Measurements from ENCODE around the gene SMIM13. TPM values are rescaled to one million over a fixed set of nuclear protein-coding genes. Genes with fewer than 3 reads are reported as not detected.

Gene SMIM13
- polyA plus RNA-seq, 3 donors = 15.6 to 19.9 (median 17.2) TPM

DNA sequence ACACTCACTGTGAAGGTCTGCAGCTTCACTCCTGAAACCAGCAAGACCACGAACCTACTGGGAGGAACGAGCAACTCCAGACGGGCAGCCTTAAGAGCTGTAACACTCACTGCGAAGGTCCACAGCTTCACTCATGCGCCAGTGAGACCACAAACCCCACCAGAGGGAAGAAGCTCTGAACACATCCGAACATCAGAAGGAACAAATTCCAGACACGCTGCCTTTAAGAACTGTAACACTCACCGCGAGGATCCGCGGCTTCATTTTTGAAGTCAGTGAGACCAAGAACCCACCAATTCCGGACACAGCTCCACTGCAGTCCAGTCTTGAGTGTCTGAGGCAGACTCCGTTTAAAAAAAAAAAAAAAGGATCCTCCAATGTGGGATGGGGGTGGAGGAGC, 78.3 kb downstream of the SMIM13 start:
- DNase-seq (ENCODE audit: extremely low read depth in 1 of 11, low read depth in 9 of 11, low spot score in 4 of 11) = no peak

DNA sequence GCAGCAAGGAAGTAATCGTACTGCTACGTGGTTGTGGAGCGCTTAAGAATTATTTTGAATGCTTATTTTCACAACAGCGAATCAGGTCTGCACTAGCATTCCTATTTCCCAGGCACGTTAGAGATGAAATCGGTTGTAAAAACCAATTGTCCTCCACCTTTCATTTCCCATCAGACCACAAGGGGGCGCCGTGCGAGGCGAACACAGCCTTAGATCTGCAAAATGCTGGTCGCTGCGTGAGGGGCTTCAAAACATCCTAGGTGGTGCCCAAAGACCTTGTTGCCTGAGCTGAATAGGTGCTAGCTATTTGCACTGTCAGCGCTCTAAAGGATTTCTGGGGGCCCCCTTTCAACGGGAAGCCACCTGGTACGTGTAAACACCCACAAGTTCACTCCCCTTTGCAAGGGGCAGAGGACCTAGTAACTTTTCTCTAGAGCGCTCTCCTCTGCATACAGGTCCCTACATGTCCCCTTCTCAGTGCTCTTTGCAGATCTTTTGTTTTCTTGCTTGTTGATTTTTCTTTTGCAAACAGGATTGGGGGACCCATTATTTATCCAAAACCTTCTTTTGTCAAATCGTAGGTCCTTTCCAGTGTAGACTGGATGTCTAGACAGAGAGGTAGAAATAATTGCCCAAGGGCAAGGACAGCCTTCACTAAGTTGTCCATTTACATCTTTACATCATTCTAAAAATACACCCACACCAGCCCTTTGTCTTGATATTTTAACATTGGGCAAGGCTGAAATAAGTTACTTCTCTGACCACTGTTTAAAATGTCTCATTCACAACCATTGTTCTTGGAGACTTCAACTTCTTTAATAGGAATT, 79.1 kb downstream of the SMIM13 start:
- DNase-seq (ENCODE audit: extremely low read depth in 1 of 11, low read depth in 9 of 11, low spot score in 4 of 11) = peak in 9 of 11 donors; percentile 32 to 73 (median 59)

DNA sequence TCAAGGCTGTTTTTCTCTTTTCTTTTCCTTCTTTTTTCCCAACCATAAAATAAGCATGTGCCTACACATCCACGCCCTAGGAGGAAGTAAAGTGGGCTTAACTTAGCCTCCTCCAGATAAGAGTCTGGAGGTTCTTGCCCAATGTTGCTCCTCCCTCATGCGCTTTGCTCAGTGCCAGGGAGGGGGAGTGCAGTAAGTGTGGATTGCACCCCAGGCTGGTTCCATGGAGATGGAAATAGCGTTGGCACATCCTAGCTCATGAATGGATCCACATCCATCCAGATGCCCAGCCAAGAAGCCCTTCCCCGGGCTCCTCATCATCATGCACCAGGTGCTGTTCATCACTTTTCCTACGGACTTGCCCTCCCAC, 80.6 kb downstream of the SMIM13 start:
- no peak for DNase-seq (ENCODE audit: extremely low read depth in 1 of 11, low read depth in 9 of 11, low spot score in 4 of 11)

DNA sequence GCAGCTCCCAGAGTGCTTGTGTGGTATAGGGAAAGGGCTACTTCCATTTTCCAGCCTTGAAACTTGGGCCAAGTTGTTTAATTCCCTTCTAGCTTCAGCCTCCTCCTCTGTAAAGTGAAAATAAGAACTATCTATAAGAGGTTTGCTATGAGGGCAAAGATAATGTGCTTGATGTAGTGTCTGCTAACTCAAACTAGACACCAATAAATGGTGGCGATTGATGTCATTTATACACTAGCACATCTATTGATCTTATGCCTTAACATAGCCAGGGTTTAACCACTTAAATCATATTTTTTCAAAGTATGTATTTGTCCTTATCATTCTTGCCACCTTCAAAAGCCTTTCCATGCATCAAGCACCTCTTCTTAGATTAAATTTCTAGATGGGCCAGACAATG, 83.6 kb downstream of the SMIM13 start:
- no peak for DNase-seq (ENCODE audit: extremely low read depth in 1 of 11, low read depth in 9 of 11, low spot score in 4 of 11)

DNA sequence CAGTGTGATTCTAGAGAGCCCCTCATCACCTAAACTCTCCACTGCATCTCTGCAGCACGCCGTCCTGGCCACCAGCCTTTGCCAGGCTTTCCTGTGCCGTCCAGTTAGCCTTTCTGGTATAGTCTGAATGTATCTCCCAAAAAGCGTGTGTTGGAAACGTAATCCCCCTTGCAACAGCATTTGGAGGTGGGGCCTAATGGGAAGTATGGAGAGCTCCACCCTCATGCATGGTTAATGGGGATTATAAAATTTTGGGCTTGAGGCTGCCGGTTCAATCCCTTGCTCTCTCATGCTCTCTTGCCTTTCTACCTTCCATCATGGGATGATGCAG, 85.4 kb downstream of the SMIM13 start:
- DNase-seq (ENCODE audit: extremely low read depth in 1 of 11, low read depth in 9 of 11, low spot score in 4 of 11) = no peak

DNA sequence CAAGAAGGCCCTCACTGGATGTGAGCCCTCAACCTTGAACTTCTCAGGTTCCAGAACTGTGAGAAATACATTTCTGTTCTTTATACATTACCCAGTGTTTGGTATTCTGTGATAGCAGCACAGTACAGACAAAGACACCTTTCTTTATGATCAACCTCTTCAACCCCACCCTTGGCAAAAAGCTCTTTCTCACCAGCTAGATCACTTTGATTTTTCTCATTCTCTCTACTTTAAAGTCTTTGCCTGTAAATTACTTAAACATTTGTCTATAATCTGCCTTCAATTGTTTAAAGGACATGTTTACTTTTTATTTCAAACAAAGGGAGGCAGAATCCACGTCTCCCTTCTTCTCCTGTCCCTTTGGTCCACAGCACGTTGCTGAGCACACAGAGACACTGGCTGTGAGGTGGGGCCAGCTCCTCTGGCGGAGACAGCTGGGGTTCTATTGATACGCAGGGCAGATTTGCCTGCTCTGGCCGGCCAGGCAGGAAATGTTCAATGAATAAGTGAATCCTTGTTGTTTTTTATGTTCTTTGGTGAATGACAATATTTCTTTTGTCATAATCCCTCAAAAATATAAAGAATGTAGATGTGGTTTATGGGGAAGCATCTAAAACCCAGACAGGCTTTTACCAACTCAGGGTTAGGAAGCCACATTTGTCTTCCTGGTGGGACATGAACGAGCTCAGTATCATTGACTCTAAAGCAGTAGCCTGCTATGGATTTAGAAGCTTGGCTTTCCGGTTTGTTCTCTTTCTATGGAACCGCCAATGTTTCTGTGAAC, 86.0 kb downstream of the SMIM13 start:
- DNase-seq (ENCODE audit: extremely low read depth in 1 of 11, low read depth in 9 of 11, low spot score in 4 of 11) = no peak

DNA sequence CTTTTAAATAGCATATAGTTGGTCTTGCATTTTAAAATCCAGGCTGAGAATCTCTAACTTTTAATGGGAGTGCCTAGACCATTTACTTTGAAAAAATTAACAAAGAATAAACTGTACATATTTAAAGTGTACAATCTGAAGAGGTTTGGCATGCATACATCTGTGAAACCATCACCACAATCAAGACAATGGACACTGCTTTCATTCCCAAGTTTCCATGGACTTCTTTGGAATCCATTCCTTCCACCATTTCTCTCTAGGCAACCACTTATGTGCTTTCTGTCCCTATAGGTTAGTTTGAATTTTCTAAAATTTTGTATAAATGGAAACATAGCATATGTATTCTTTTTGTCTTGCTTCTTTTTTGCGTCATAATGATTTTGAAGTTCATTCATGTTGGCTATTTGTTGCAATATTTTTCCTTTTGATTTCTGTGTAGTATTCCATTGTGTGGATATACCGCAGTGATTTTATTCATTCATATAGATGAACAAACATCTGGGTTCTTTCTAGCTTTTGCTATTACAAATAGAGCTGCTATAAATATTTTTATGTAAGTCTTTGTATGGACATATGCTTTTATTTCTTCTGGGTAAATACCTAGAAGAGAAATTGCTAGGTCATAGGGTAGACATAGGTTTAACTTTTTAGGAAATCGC, 88.0 kb downstream of the SMIM13 start:
- DNase-seq (ENCODE audit: extremely low read depth in 1 of 11, low read depth in 9 of 11, low spot score in 4 of 11) = no peak

DNA sequence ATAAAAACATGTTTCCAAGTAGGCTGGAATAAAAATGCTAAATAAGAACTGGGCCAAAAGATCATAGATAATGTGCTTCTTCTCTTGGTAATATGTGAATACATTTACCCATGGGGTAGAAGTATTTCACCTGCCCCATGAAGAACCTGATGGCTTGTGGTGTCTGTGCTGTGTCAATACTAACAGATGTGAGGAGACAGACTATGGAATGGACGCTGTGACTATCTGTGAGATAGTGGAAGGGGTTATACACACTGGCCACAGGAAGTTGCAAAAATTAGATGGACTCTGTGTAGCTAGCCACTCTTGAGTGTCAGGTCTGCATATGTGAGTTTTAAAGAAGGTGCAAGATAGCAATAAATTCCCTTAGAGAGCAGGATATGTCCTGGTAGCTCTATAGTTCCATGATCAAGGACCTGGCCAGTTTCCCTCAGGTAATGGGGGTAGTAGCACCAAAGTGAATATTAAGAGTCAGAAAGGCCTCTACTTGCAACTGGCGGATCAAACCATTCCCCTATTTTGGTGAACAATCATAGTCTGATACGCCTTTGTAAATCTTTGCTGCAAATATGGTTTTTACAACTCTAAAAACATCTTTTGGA, 90.2 kb downstream of the SMIM13 start:
- DNase-seq (ENCODE audit: extremely low read depth in 1 of 11, low read depth in 9 of 11, low spot score in 4 of 11) = no peak

DNA sequence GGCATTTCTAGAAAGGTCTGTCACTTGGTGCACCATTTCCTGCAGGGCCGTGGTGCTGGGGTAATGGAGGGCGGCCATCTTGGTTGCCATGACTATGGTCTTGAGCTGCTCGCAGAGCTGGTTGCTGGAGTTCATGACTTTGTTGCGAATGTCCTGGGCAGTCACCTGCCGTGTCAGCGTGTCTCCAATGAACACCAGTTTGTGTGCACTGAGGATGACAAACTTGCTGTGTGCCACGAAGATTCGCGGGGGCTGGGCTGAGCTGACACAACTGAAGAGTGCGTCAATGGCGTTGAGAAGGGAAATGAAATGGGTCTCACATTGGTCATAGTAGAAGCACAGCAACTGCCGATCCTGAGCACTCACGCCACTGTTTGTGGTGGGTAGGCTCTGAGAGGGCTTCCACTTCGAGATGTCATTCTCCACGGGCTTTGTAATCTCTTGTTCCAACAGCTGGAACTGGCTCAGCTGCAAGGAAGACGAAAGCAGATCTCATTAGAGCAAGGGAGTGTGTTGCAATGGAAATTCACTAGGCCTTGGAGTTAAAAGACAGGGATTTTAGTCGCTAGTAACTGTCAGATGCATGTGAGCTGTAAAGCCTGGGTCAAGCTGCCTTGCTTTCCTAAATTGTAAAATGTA, 91.7 kb downstream of the SMIM13 start:
- no peak for DNase-seq (ENCODE audit: extremely low read depth in 1 of 11, low read depth in 9 of 11, low spot score in 4 of 11)

DNA sequence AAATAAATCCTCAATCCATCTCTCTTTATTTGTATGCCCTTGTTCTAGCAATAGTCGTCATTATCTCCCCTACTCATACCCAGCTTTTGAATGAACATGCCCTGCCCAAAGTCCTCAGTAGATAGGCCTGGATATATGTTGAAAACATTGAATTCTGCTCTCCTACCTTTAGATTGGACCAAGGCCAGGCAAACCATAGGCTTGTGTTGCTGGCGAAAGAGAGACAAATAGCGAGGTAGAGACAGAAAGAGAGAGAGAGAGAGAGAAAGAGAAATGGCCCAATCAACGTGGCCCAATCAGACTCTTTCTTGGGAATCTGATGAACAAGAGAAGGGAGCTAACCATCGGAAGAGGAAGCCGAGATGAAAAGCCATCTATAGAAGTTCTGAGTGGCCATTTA, 93.7 kb downstream of the SMIM13 start:
- no peak for DNase-seq (ENCODE audit: extremely low read depth in 1 of 11, low read depth in 9 of 11, low spot score in 4 of 11)

Other genes with a start within 250 kb of the SMIM13 start
- under 1 TPM; 0.07 to 0.17 (median 0.09) TPM for gene GCM2, start 211.8 kb upstream of the SMIM13 start, polyA plus RNA-seq (ENCODE audit: insufficient read length in 3 of 3)
- 1 to 10 TPM; 3.4 to 6.1 (median 3.7) TPM for gene SYCP2L, start 206.8 kb upstream of the SMIM13 start, polyA plus RNA-seq (ENCODE audit: insufficient read length in 3 of 3)
- 10 to 100 TPM in 2 of 3 donors, 1 to 10 TPM in 1; 8.4 to 11.3 (median 10.7) TPM for gene ELOVL2, start 49.5 kb upstream of the SMIM13 start, polyA plus RNA-seq (ENCODE audit: insufficient read length in 3 of 3)
- gene ERVFRD-1, start 17.9 kb downstream of the SMIM13 start, polyA plus RNA-seq (ENCODE audit: insufficient read length in 3 of 3) = under 1 TPM; 0.11 to 0.30 (median 0.12) TPM
- 10 to 100 TPM; 65.9 to 75.7 (median 67.6) TPM for gene NEDD9, start 138.8 kb downstream of the SMIM13 start, polyA plus RNA-seq (ENCODE audit: insufficient read length in 3 of 3)